Skin epidermis (tissue), 12 donors: ENCODE data around the gene OPALIN.

Experiments used
- H3K27ac ChIP-seq, 21 experiments: fragments of 200-600 bp; sonication (generic) in 11 of 21; one replicate each; pipeline ENCODE4 v1.5.0; 2020; ENCODE audit warnings: mild to moderate bottlenecking in 3 of 21, inconsistent platforms in 2 of 21, moderate library complexity in 2 of 21
- H3K4me3 ChIP-seq, 7 experiments: fragments of 200-600 bp; sonication (generic) in 2 of 7; one replicate each; pipeline ENCODE4 v1.5.0; 2020; ENCODE audit warnings: inconsistent platforms in 2 of 7, mild to moderate bottlenecking in 2 of 7, moderate library complexity in 1 of 7

OPALIN gene

GRCh38 chr10:96358851-96359540 lies at the start of gene OPALIN:
Gene OPALIN, minus strand, starts transcription at chr10:96359002. Its CDS starts 106 bp downstream, at chr10:96358896.
- H3K27ac ChIP-seq, result no peak within 1 kb of the TSS
- no peak within 1 kb of the TSS for H3K4me3 ChIP-seq

- H3K27ac ChIP-seq, result no peak overlapping the region
These were observed 49.4 kb upstream of the OPALIN start for GRCh38 chr10:96408201-96408600.

GRCh38 chr10:96407560-96408069 lies 48.8 kb upstream of the OPALIN start:
- no peak overlapping the region for H3K27ac ChIP-seq
- H3K4me3 ChIP-seq, result no peak overlapping the region

More at GRCh38 chr10:96408201-96408600, 49.4 kb upstream of the OPALIN start:
- no peak overlapping the region for H3K4me3 ChIP-seq

- H3K4me3 ChIP-seq, result no peak overlapping the region
- no peak overlapping the region for H3K27ac ChIP-seq
These were observed 47.3 kb upstream of the OPALIN start for GRCh38 chr10:96406091-96406490.

GRCh38 chr10:96402417-96403305 lies 43.9 kb upstream of the OPALIN start:
- H3K27ac ChIP-seq, result no peak overlapping the region
- no peak overlapping the region for H3K4me3 ChIP-seq

GRCh38 chr10:96401036-96401435 lies 42.2 kb upstream of the OPALIN start:
- H3K27ac ChIP-seq, result no peak overlapping the region
- H3K4me3 ChIP-seq, result no peak overlapping the region

- Histone ChIP-seq H3K4me3 (no peak overlapping the region), H3K27ac (no peak overlapping the region)
These were observed 41.7 kb upstream of the OPALIN start for GRCh38 chr10:96400465-96400864.

- H3K4me3 ChIP-seq, result no peak overlapping the region
- no peak overlapping the region for H3K27ac ChIP-seq
These were observed 39.1 kb upstream of the OPALIN start for GRCh38 chr10:96397902-96398301.

- no peak overlapping the region for H3K4me3 ChIP-seq
- H3K27ac ChIP-seq, result no peak overlapping the region
These were observed 37.4 kb upstream of the OPALIN start for GRCh38 chr10:96395931-96396877.

GRCh38 chr10:96390460-96390864 lies 31.7 kb upstream of the OPALIN start:
- Histone ChIP-seq H3K4me3 (no peak overlapping the region), H3K27ac (no peak overlapping the region)

- Histone ChIP-seq H3K4me3 (no peak overlapping the region), H3K27ac (no peak overlapping the region)
These were observed 31.0 kb upstream of the OPALIN start for GRCh38 chr10:96389785-96390184.

GRCh38 chr10:96387601-96388000 lies 28.8 kb upstream of the OPALIN start:
- H3K4me3 ChIP-seq, result no peak overlapping the region
- peak overlapping the region in 1 of 21 experiments; percentile 2 for H3K27ac ChIP-seq

- Histone ChIP-seq H3K4me3 (no peak overlapping the region), H3K27ac (peak overlapping the region in 1 of 21 experiments; percentile 2)
These were observed 28.4 kb upstream of the OPALIN start for GRCh38 chr10:96387161-96387560.

GRCh38 chr10:96384506-96384905 lies 25.7 kb upstream of the OPALIN start:
- H3K4me3 ChIP-seq, result no peak overlapping the region

GRCh38 chr10:96380821-96381220 lies 22.0 kb upstream of the OPALIN start:
- H3K27ac ChIP-seq, result no peak overlapping the region
- H3K4me3 ChIP-seq, result no peak overlapping the region

More at GRCh38 chr10:96384506-96384905, 25.7 kb upstream of the OPALIN start:
- H3K27ac ChIP-seq, result no peak overlapping the region

GRCh38 chr10:96379758-96380157 lies 21.0 kb upstream of the OPALIN start:
- H3K4me3 ChIP-seq, result no peak overlapping the region
- no peak overlapping the region for H3K27ac ChIP-seq

- no peak overlapping the region for H3K4me3 ChIP-seq
- no peak overlapping the region for H3K27ac ChIP-seq
These were observed 19.9 kb upstream of the OPALIN start for GRCh38 chr10:96378741-96379140.

GRCh38 chr10:96377816-96378294 lies 19.1 kb upstream of the OPALIN start:
- Histone ChIP-seq H3K4me3 (no peak overlapping the region), H3K27ac (no peak overlapping the region)

GRCh38 chr10:96376483-96376882 lies 17.7 kb upstream of the OPALIN start:
- H3K4me3 ChIP-seq, result no peak overlapping the region
- no peak overlapping the region for H3K27ac ChIP-seq
